WTC11 (cell line): ENCODE measurements around the gene LEKR1. TPM values are rescaled to one million over a fixed set of nuclear protein-coding genes. Genes with fewer than 3 reads are reported as not detected.

Experiments
- ATAC-seq: fragments of 200-7000 bp; cut with Tn5 transposase; 2 replicates; pipeline ENCODE4 v1.10.0; 2021; ENCODE audit warnings: mild to moderate bottlenecking, moderate library complexity
- CTCF ChIA-PET: fragments of 300-600 bp; sonication (Branson Sonifier 250); formaldehyde crosslinking; loops from one replicate; lab custom pipeline; 2021; ENCODE audit warnings: antibody characterized with exemption; lab: Charles Lee
- POLR2A ChIA-PET: fragments of 350-600 bp; sonication (Branson Sonifier 250); formaldehyde crosslinking; loops from one replicate; lab custom pipeline; 2021; ENCODE audit warnings: antibody characterized with exemption; lab: Charles Lee
- DNase-seq: peaks from one replicate; pipeline ENCODE4 v3.0.0; 2021; ENCODE audit warnings: low spot score
- H3K27ac Mint-ChIP-seq: 2 replicates; pipeline ENCODE4 v1.8.0; 2021; ENCODE audit warnings: mixed read lengths
- H3K27me3 Mint-ChIP-seq: 2 replicates; pipeline ENCODE4 v1.8.0; 2021; ENCODE audit warnings: low read depth, mild to moderate bottlenecking, moderate library complexity, mixed read lengths
- H3K36me3 Mint-ChIP-seq: 2 replicates; pipeline ENCODE4 v1.8.0; 2021; ENCODE audit warnings: mixed read lengths
- H3K4me1 Mint-ChIP-seq: 2 replicates; pipeline ENCODE4 v1.8.0; 2022; ENCODE audit warnings: mixed read lengths
- H3K4me3 Mint-ChIP-seq: 2 replicates; pipeline ENCODE4 v1.8.0; 2021; ENCODE audit warnings: mild to moderate bottlenecking, moderate library complexity, mixed read lengths
- H3K9me3 Mint-ChIP-seq: 2 replicates; pipeline ENCODE4 v1.8.0; 2021; ENCODE audit warnings: mixed read lengths
- ATF1 ChIP-seq: sonication (generic); formaldehyde crosslinking; IDR thresholded peaks from 2 replicates; pipeline ENCODE4 v1.8.1; 2023; ENCODE audit warnings: mild to moderate bottlenecking, moderate library complexity, missing genetic modification reagents
- CDX4 ChIP-seq: fragments of 250-450 bp; sonication (Bioruptor Pico); IDR thresholded peaks from 2 replicates; pipeline ENCODE4 v1.9.0; 2021; ENCODE audit warnings: moderate library complexity, mild to moderate bottlenecking, inconsistent platforms, borderline replicate concordance
- E2F1 ChIP-seq: sonication (generic); formaldehyde crosslinking; IDR thresholded peaks from 2 replicates; pipeline ENCODE4 v1.8.0; 2022; ENCODE audit warnings: mild to moderate bottlenecking, missing genetic modification reagents
- ETV6 ChIP-seq: sonication (generic); formaldehyde crosslinking; IDR thresholded peaks from 2 replicates; pipeline ENCODE4 v1.8.1; 2022; ENCODE audit warnings: mild to moderate bottlenecking, missing genetic modification reagents
- FOXK1 ChIP-seq: sonication (generic); formaldehyde crosslinking; IDR thresholded peaks from 2 replicates; pipeline ENCODE4 v1.8.0; 2022; ENCODE audit warnings: mild to moderate bottlenecking, moderate library complexity, missing genetic modification reagents
- FOXP1 ChIP-seq: sonication (generic); formaldehyde crosslinking; IDR thresholded peaks from 2 replicates; pipeline ENCODE4 v1.8.0; 2022; ENCODE audit warnings: missing genetic modification reagents, mild to moderate bottlenecking, moderate library complexity, borderline replicate concordance
- IRF1 ChIP-seq: sonication (generic); formaldehyde crosslinking; IDR thresholded peaks from 2 replicates; pipeline ENCODE4 v1.8.0; 2023; ENCODE audit warnings: missing genetic modification reagents
- IRF2 ChIP-seq: sonication (generic); formaldehyde crosslinking; IDR thresholded peaks from 2 replicates; pipeline ENCODE4 v1.8.0; 2022; ENCODE audit warnings: low read depth, missing genetic modification reagents, borderline replicate concordance
- MXD4 ChIP-seq: fragments of 250-450 bp; sonication (Bioruptor Pico); IDR thresholded peaks from 2 replicates; pipeline ENCODE4 v1.8.0; 2021; ENCODE audit warnings: mild to moderate bottlenecking, moderate library complexity, borderline replicate concordance
- MYBL2 ChIP-seq: sonication (generic); formaldehyde crosslinking; IDR thresholded peaks from 2 replicates; pipeline ENCODE4 v1.8.1; 2023; ENCODE audit warnings: mild to moderate bottlenecking, moderate library complexity, missing genetic modification reagents
- SMAD3 ChIP-seq: sonication (generic); formaldehyde crosslinking; IDR thresholded peaks from 2 replicates; pipeline ENCODE4 v1.8.0; 2022; ENCODE audit warnings: missing genetic modification reagents, mild to moderate bottlenecking, borderline replicate concordance
- TEAD1 ChIP-seq: sonication (generic); formaldehyde crosslinking; IDR thresholded peaks from 2 replicates; pipeline ENCODE4 v1.8.0; 2022; ENCODE audit warnings: mild to moderate bottlenecking, missing genetic modification reagents
- USF1 ChIP-seq: sonication (generic); formaldehyde crosslinking; IDR thresholded peaks from 2 replicates; pipeline ENCODE4 v1.8.0; 2022; ENCODE audit warnings: mild to moderate bottlenecking, missing genetic modification reagents
- ZNF138 ChIP-seq: sonication (generic); formaldehyde crosslinking; conservative IDR thresholded peaks from 2 replicates; pipeline ENCODE4 v1.8.1; 2022; ENCODE audit warnings: mild to moderate bottlenecking, moderate library complexity, missing genetic modification reagents
- ZNF532 ChIP-seq: fragments of 250-450 bp; sonication (Bioruptor Pico); IDR thresholded peaks from 2 replicates; pipeline ENCODE4 v1.9.0; 2021; ENCODE audit warnings: mild to moderate bottlenecking, borderline replicate concordance
- total RNA-seq: library from RNA; stranded (reverse); gene quantifications from 3 replicates; pipeline ENCODE4 v1.2.3, GENCODE V29; 2021
- TF ChIP-seq, protein P1 (sequence below): sonication (generic); formaldehyde crosslinking; IDR thresholded peaks from 2 replicates; pipeline ENCODE4 v1.8.0; 2023; ENCODE audit warnings: mild to moderate bottlenecking, missing genetic modification reagents
- TF ChIP-seq, protein P2 (sequence below): sonication (generic); formaldehyde crosslinking; IDR thresholded peaks from 2 replicates; pipeline ENCODE4 v1.8.0; 2022; ENCODE audit warnings: mild to moderate bottlenecking, missing genetic modification reagents

Gene LEKR1
- total RNA-seq, 1 experiment from 2014 or later, result 0.09 TPM

GRCh38 chr3:156793851-156794250, 32.3 kb upstream of the LEKR1 start (continued):
- TF ChIP-seq, protein P1, sequence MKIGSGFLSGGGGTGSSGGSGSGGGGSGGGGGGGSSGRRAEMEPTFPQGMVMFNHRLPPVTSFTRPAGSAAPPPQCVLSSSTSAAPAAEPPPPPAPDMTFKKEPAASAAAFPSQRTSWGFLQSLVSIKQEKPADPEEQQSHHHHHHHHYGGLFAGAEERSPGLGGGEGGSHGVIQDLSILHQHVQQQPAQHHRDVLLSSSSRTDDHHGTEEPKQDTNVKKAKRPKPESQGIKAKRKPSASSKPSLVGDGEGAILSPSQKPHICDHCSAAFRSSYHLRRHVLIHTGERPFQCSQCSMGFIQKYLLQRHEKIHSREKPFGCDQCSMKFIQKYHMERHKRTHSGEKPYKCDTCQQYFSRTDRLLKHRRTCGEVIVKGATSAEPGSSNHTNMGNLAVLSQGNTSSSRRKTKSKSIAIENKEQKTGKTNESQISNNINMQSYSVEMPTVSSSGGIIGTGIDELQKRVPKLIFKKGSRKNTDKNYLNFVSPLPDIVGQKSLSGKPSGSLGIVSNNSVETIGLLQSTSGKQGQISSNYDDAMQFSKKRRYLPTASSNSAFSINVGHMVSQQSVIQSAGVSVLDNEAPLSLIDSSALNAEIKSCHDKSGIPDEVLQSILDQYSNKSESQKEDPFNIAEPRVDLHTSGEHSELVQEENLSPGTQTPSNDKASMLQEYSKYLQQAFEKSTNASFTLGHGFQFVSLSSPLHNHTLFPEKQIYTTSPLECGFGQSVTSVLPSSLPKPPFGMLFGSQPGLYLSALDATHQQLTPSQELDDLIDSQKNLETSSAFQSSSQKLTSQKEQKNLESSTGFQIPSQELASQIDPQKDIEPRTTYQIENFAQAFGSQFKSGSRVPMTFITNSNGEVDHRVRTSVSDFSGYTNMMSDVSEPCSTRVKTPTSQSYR (CRISPR knock-in tag), result no peak
- TF ChIP-seq ZNF532 (CRISPR knock-in tag), result no peak
- TF ChIP-seq, protein P2, sequence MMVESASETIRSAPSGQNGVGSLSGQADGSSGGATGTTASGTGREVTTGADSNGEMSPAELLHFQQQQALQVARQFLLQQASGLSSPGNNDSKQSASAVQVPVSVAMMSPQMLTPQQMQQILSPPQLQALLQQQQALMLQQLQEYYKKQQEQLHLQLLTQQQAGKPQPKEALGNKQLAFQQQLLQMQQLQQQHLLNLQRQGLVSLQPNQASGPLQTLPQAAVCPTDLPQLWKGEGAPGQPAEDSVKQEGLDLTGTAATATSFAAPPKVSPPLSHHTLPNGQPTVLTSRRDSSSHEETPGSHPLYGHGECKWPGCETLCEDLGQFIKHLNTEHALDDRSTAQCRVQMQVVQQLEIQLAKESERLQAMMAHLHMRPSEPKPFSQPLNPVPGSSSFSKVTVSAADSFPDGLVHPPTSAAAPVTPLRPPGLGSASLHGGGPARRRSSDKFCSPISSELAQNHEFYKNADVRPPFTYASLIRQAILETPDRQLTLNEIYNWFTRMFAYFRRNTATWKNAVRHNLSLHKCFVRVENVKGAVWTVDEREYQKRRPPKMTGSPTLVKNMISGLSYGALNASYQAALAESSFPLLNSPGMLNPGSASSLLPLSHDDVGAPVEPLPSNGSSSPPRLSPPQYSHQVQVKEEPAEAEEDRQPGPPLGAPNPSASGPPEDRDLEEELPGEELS (CRISPR knock-in tag), result no peak
- TF ChIP-seq ATF1 (CRISPR knock-in tag), result no peak

GRCh38 chr3:156795890-156796481, 30.2 kb upstream of the LEKR1 start:
- ChIA-PET POLR2A (no interaction called here), CTCF (no interaction called here)
- no peak overlapping the region for H3K4me3 Mint-ChIP-seq
- ATAC-seq, result no peak
- peaks cover 3% of the 10 kb centered on the region; the same call in 1 of the 2 replicates for H3K4me1 Mint-ChIP-seq
- peaks cover 12% of the 10 kb centered on the region; the same call in 1 of the 2 replicates for H3K36me3 Mint-ChIP-seq
- no peak for TF ChIP-seq FOXK1 (CRISPR knock-in tag)
- no peak for TF ChIP-seq MXD4 (CRISPR knock-in tag)
- TF ChIP-seq E2F1 (CRISPR knock-in tag), result no peak
- TF ChIP-seq TEAD1, result no peak
- TF ChIP-seq SMAD3 (CRISPR knock-in tag), result no peak
- TF ChIP-seq IRF1 (CRISPR knock-in tag), result no peak
- no peak for TF ChIP-seq IRF2
- H3K9me3 Mint-ChIP-seq, result peaks cover 23% of the 10 kb centered on the region
- no peak for DNase-seq
- H3K27ac Mint-ChIP-seq, result no peak overlapping the region
- no peaks in the 10 kb centered on the region for H3K27me3 Mint-ChIP-seq

- CTCF ChIA-PET, result no interaction called here
- no peak for ATAC-seq
- no peaks in the 10 kb centered on the region for H3K4me1 Mint-ChIP-seq
- no peak for DNase-seq
- no peaks in the 10 kb centered on the region for H3K27me3 Mint-ChIP-seq
- peaks cover 15% of the 10 kb centered on the region; the same call in 1 of the 2 replicates for H3K36me3 Mint-ChIP-seq
- POLR2A ChIA-PET, result no interaction called here
- peaks cover 27% of the 10 kb centered on the region for H3K9me3 Mint-ChIP-seq
- H3K4me3 Mint-ChIP-seq, result no peak overlapping the region
- no peak overlapping the region for H3K27ac Mint-ChIP-seq
- TF ChIP-seq MYBL2 (no peak), CDX4 (CRISPR knock-in tag) (no peak), USF1 (CRISPR knock-in tag) (no peak), ETV6 (CRISPR knock-in tag) (no peak), MXD4 (CRISPR knock-in tag) (no peak), FOXP1 (CRISPR knock-in tag) (no peak), ZNF138 (no peak)
- TF ChIP-seq, protein P1 (CRISPR knock-in tag), result no peak
Observed at GRCh38 chr3:156797368-156797767, 28.8 kb upstream of the LEKR1 start.
